HTR-8/SVneo (cell line): ENCODE results near the gene FRMD4B.

Source experiments
- DNase-seq: peaks from one replicate; pipeline ENCODE4 v3.0.0; 2011; ENCODE audit warnings: low spot score, mixed read lengths; ENCODE audit not compliant: insufficient read length
- FAIRE-seq: peaks from 2 replicates; lab custom pipeline; 2011; peaks lifted over from hg19 to GRCh38; lab: Jason Lieb, UNC

The FRMD4B gene

GRCh38 chr3:69385723-69386555 lies at the start of gene FRMD4B:
Gene FRMD4B (minus strand): TSS chr3:69386088. CDS start chr3:69385989, 99 bp downstream.
- peak; percentile 50 for DNase-seq
- peak; percentile 63 for FAIRE-seq

GRCh38 chr3:69433969-69434325 lies 48.1 kb upstream of the FRMD4B start:
- DNase-seq (no peak), FAIRE-seq (no peak)

- FAIRE-seq = no peak
- DNase-seq = no peak
Observed at GRCh38 chr3:69433121-69433968, 47.5 kb upstream of the FRMD4B start.

GRCh38 chr3:69428657-69429255 lies 42.9 kb upstream of the FRMD4B start:
- DNase-seq = no peak

GRCh38 chr3:69426967-69427304 lies 41.0 kb upstream of the FRMD4B start:
- FAIRE-seq = no peak
- DNase-seq = no peak

More at GRCh38 chr3:69428657-69429255, 42.9 kb upstream of the FRMD4B start:
- no peak for FAIRE-seq

GRCh38 chr3:69426291-69426966 lies 40.5 kb upstream of the FRMD4B start:
- FAIRE-seq (no peak), DNase-seq (no peak)

- DNase-seq (peak; percentile 31), FAIRE-seq (peak; percentile 40)
Observed at GRCh38 chr3:69425249-69425648, 39.4 kb upstream of the FRMD4B start.

- DNase-seq (no peak), FAIRE-seq (no peak)
Observed at GRCh38 chr3:69423463-69424155, 37.7 kb upstream of the FRMD4B start.

GRCh38 chr3:69422751-69423150 lies 36.9 kb upstream of the FRMD4B start:
- no peak for FAIRE-seq
- DNase-seq = no peak

GRCh38 chr3:69420781-69421520 lies 35.1 kb upstream of the FRMD4B start:
- no peak for FAIRE-seq
- DNase-seq = no peak

- no peak for FAIRE-seq
Observed at GRCh38 chr3:69419276-69419675, 33.4 kb upstream of the FRMD4B start.

GRCh38 chr3:69417541-69418078 lies 31.7 kb upstream of the FRMD4B start:
- DNase-seq (no peak), FAIRE-seq (no peak)

More at GRCh38 chr3:69419276-69419675, 33.4 kb upstream of the FRMD4B start:
- DNase-seq = no peak

GRCh38 chr3:69413551-69414207 lies 27.8 kb upstream of the FRMD4B start:
- DNase-seq = no peak
- FAIRE-seq = no peak

GRCh38 chr3:69411346-69411745 lies 25.5 kb upstream of the FRMD4B start:
- FAIRE-seq (no peak), DNase-seq (peak; percentile 39)

GRCh38 chr3:69410301-69410700 lies 24.4 kb upstream of the FRMD4B start:
- DNase-seq = peak; percentile 43
- FAIRE-seq = peak; percentile 89

GRCh38 chr3:69409831-69410230 lies 23.9 kb upstream of the FRMD4B start:
- no peak for FAIRE-seq
- DNase-seq = no peak

GRCh38 chr3:69409011-69409410 lies 23.1 kb upstream of the FRMD4B start:
- FAIRE-seq (no peak), DNase-seq (no peak)

- no peak for FAIRE-seq
Observed at GRCh38 chr3:69408542-69408941, 22.7 kb upstream of the FRMD4B start.

More at GRCh38 chr3:69408542-69408941, 22.7 kb upstream of the FRMD4B start:
- DNase-seq = no peak
